Kidney capillary endothelial cell (primary cell): ENCODE measurements around the gene COL25A1.
A peak's percentile ranks its signal among the peaks of the same experiment; 100 is the strongest.

Experiments used
- DNase-seq: peaks from one replicate; pipeline ENCODE4 v3.0.0-alpha.2; 2018; ENCODE audit warnings: low spot score

COL25A1 gene

DNA sequence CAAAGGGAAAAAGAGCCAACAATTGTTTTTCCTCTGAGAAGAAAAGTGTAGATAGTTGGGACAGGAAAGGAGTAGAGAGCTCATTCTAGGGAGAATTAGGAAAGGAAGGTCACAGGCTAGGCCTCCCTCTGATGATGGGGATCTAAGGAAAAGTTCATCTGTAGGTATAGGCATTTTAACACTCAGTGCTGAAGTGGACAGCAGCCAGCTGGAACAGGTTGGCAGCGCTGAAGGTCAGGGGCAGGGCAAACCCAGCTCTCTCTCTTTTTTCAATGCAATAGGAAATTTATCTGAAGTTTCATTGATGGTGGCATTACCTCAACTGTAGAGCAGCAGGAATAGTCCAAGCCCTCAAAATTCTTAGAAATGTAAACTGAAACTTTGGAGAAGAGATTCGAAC, 441.1 kb downstream of the COL25A1 start:
- DNase-seq = no peak

- DNase-seq = no peak
Measured at GRCh38 chr4:108854786-108855185, 447.7 kb downstream of the COL25A1 start.

GRCh38 chr4:108852691-108853090, 449.8 kb downstream of the COL25A1 start:
- DNase-seq = no peak

DNA sequence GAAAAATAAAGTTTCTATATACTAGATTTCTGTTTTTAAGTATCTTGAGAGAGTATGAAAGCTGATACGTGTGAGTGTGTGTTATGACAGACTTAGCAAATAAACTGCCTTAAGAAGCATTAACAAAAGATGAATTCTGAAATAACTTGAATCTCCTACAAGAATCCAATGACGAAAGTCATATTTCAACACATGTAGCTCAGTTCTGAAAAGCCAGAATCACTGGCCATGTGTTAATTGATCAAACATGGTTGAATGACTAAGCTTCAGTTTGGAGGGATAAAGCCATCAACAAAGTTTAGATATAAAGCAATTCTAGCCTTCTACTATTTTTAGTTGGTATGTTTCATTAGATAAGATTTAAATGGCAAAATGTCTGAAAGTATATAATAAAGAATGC, 451.1 kb downstream of the COL25A1 start:
- no peak for DNase-seq

- no peak for DNase-seq
Measured at GRCh38 chr4:108850219-108850649, 452.2 kb downstream of the COL25A1 start.

- no peak for DNase-seq
Measured at GRCh38 chr4:108849611-108850168, 452.8 kb downstream of the COL25A1 start.

- no peak for DNase-seq
Measured at GRCh38 chr4:108846568-108846967, 455.9 kb downstream of the COL25A1 start.

DNA sequence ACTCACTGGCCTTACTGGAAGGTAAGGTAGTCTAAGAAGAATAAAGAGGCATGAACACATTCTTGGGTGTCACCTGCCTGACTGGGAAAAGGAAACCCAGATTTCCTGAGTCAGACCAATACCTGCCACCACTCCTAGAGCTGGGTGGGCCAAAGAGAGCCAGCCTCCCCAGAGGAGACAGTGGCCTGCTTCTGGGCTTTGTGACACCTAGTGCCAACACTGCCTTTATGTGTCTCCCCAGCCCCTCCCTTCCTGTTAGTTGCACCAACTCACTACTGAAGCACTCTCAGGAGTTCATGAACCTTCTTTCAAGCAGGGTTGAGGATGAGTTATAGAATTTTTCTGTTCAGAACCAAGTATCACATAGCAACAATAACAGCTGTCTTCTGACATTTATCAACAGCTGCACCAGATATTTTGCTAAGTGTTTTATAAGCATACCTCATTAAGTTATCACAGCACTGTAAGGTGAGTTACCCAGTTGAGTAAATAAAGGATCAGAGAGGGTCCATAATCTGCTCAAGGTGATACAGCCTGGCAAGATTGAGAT, 462.0 kb downstream of the COL25A1 start:
- no peak for DNase-seq

GRCh38 chr4:108839333-108839732, 463.1 kb downstream of the COL25A1 start:
- DNase-seq = no peak

GRCh38 chr4:108838451-108838850, 464.0 kb downstream of the COL25A1 start:
- no peak for DNase-seq

DNA sequence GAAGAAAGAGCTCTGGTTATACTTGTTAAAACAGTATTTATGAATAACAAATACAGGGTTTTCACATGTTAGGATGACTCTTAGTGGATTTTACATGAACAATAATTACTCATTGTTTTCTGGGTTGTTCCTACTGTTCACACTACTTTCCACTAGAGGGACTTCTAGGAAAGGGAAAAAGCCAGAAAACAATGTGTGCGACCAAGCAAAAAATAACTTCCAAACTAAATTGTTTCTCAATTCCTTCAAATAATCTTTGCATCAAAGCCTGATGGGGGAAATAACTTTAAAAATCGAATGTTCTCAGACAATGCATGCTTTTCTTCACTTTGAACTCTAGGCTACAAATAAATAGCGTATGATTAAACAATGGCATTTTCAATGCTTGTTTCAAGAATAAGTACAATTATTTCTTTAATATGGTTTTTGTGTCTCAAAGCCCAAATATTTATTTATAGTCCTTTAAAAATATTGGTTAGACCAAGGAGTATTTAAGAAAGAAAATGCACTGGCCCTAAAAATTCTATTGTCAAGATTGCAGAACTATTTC, 467.5 kb downstream of the COL25A1 start:
- DNase-seq = peak; percentile 52

GRCh38 chr4:108834166-108834834, 468.2 kb downstream of the COL25A1 start:
- peak; percentile 26 for DNase-seq

DNA sequence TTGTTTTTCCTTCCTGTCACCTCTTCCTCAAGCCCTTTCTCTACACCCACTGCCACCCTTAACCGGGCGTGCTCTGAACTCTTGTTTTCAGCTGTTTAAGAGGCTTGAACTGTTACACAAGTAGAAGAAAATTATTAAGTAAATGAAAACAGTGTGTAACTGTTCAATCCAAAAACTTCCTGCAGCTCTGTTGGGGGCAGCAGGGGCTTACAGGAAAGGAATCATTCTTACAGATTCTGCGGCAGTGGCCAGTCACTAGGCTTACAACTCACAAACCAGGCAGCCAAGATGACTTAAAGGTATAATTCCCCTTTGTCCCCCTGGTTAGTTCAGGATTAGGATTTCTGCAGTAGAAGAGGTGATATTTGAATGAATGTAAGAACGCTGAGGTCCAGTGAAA, 469.4 kb downstream of the COL25A1 start:
- no peak for DNase-seq

- DNase-seq = no peak
Measured at GRCh38 chr4:108831886-108832285, 470.6 kb downstream of the COL25A1 start.

GRCh38 chr4:108831291-108831690, 471.2 kb downstream of the COL25A1 start:
- DNase-seq = no peak

DNA sequence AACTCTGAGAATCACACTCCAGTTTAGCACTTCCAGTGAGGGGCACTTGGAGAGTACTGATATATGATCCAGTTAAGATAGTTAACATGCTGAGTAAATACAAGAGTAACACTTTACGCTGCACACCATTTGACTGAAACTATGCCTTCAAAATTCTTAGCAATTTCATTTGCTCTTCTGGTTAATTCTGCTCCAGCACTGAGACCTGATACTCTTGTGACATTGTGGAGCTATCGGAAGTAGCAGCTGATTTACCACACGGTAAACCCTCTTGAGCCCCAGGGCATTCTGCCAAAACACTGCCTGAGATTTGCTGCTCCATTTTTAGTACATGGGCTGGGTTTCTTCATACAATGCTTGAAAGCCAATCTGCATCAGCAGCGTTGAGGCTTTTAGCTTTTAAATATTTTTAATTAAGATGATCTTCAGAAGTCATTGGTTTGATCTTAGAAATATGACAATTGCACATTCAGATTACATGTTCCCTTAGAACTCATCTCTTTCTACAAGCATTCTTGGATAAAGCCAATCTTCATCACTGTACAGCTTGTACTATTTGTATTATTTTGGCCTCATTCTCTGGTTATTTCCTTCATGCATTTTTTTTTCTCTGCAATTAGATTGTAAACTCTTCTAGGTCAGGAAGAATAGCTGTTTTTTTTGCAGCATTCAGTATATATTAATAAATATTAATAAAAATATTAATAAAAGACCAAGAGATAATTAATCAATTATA, 471.8 kb downstream of the COL25A1 start:
- DNase-seq = no peak

- no peak for DNase-seq
Measured at GRCh38 chr4:108829966-108830492, 472.4 kb downstream of the COL25A1 start.

GRCh38 chr4:108828620-108829019, 473.8 kb downstream of the COL25A1 start:
- no peak for DNase-seq

- DNase-seq = no peak
Measured at GRCh38 chr4:108825737-108826136, 476.7 kb downstream of the COL25A1 start.

DNA sequence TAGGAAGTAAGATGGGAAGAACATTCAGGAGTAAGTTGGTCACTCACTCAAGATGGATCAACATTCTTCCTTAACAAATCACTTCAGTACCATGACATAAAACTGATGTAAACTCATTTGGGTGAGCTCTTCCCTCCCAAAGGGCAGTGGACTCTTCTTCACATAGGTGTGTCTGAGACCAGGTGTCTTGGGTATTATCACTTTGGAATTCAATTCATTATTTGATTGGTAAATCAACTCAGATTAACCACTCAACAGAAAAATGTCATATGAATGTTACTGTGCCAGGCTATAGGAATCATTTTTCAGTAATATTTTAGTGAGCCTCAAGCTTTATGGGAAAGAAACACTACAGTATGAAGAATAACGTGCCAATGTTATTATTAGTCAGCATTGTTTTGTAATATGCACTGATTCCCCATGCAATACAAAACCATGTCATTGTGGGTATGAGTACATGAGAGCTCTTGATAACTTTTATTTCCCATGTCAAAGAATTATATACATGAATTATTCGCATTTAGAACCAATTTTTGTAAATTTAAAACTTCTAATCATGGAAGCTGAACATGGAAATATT, 481.0 kb downstream of the COL25A1 start:
- no peak for DNase-seq

- no peak for DNase-seq
Measured at GRCh38 chr4:108820492-108821350, 481.7 kb downstream of the COL25A1 start.
